Measurements from ENCODE around the gene AREL1.

- TF ChIP-seq ZNF274 (IDR thresholded peaks at IDR 0.05; ENCODE audit: low read depth, low read length) (no peak), YY1 (IDR thresholded peaks at IDR 0.05; ENCODE audit: insufficient read depth, insufficient read length) (no peak)
These were observed 25.0 kb upstream of the AREL1 start for GRCh38 chr14:74737753-74738325.
